Stimulated activated naive CD8-positive, alpha-beta T cell treated with anti-CD3 and anti-CD28 coated beads, Interleukin-15, amount 100 ng/mL, for 72 hours (primary cell): ENCODE results near the gene MFAP3.
"Not testable (repeated sequence)": the region's sequence is repeated elsewhere in the genome, so short reads cannot be mapped to it uniquely, and the experiment has no call there.

Experiments used
- ATAC-seq: fragments of 150-1000 bp; cut with Tn5 transposase; 2 replicates; pipeline ENCODE4 v1.10.0; 2021; ENCODE audit warnings: mild to moderate bottlenecking, moderate library complexity
- DNase-seq, 2 donors: peaks; one replicate each; pipeline ENCODE4 v3.0.0; 2021 to 2022
- H3K27ac Mint-ChIP-seq, 2 donors: one replicate each; pipeline ENCODE4 v1.8.0; 2022; ENCODE audit warnings: mild to moderate bottlenecking in 2 of 2, mixed read lengths in 2 of 2, moderate library complexity in 2 of 2
- H3K27me3 Mint-ChIP-seq: one replicate; pipeline ENCODE4 v1.8.0; 2022; ENCODE audit warnings: mixed read lengths
- H3K4me1 Mint-ChIP-seq: one replicate; pipeline ENCODE4 v1.8.0; 2022; ENCODE audit warnings: mild to moderate bottlenecking, mixed read lengths
- H3K4me3 Mint-ChIP-seq, 2 donors: one replicate each; pipeline ENCODE4 v1.8.0; 2022; ENCODE audit warnings: mild to moderate bottlenecking in 2 of 2, mixed read lengths in 2 of 2, moderate library complexity in 1 of 2
- H3K9me3 Mint-ChIP-seq, 2 donors: one replicate each; pipeline ENCODE4 v1.8.0; 2022; ENCODE audit warnings: mixed read lengths in 2 of 2

The MFAP3 gene

GRCh38 chr5:154038707-154039457 is at the start of gene MFAP3, which contains the start of gene FAM114A2:
Gene MFAP3 (plus strand): TSS chr5:154038967. CDS start chr5:154049723, 10,756 bp downstream.
Gene FAM114A2 (minus strand): TSS chr5:154038910. CDS start chr5:154034953, 3,957 bp downstream.
- peak within 1 kb of the TSS; percentile 93 to 96 for H3K4me3 Mint-ChIP-seq
- H3K9me3 Mint-ChIP-seq = no peaks in the 10 kb centered on the region
- DNase-seq (peak; percentile 88 to 93), ATAC-seq (peak; percentile 99)
- H3K27ac Mint-ChIP-seq = peak within 1 kb of the TSS; percentile 94 to 98
- peaks cover 65% of the 10 kb centered on the region for H3K4me1 Mint-ChIP-seq
- no peaks in the 10 kb centered on the region for H3K27me3 Mint-ChIP-seq

- DNase-seq (no peak), ATAC-seq (no peak)
- peak overlapping the region in 1 of 2 donors; percentile 40 for H3K27ac Mint-ChIP-seq
Observed at GRCh38 chr5:153991168-153991567, 47.6 kb upstream of the MFAP3 start.

GRCh38 chr5:153998010-153998409 is 40.8 kb upstream of the MFAP3 start:
- Mint-ChIP-seq H3K27me3 (no peaks in the 10 kb centered on the region), H3K27ac (no peak overlapping the region), H3K4me3 (no peak overlapping the region), H3K4me1 (no peaks in the 10 kb centered on the region), H3K9me3 (no peaks in the 10 kb centered on the region)
- ATAC-seq (no peak), DNase-seq (no peak)

More at GRCh38 chr5:153991168-153991567, 47.6 kb upstream of the MFAP3 start:
- H3K4me1 Mint-ChIP-seq = no peaks in the 10 kb centered on the region
- H3K4me3 Mint-ChIP-seq = no peak overlapping the region
- no peaks in the 10 kb centered on the region for H3K9me3 Mint-ChIP-seq
- no peaks in the 10 kb centered on the region for H3K27me3 Mint-ChIP-seq

GRCh38 chr5:153998768-153999167 is 40.0 kb upstream of the MFAP3 start:
- Mint-ChIP-seq H3K27me3 (no peaks in the 10 kb centered on the region), H3K4me3 (no peak overlapping the region), H3K9me3 (no peaks in the 10 kb centered on the region), H3K27ac (no peak overlapping the region), H3K4me1 (no peaks in the 10 kb centered on the region)
- ATAC-seq (no peak), DNase-seq (no peak)

- no peaks in the 10 kb centered on the region for H3K27me3 Mint-ChIP-seq
- no peaks in the 10 kb centered on the region for H3K4me1 Mint-ChIP-seq
- no peak overlapping the region for H3K27ac Mint-ChIP-seq
- ATAC-seq (no peak), DNase-seq (no peak)
- no peak overlapping the region for H3K4me3 Mint-ChIP-seq
- H3K9me3 Mint-ChIP-seq = no peaks in the 10 kb centered on the region
Observed at GRCh38 chr5:153999995-154000394, 38.8 kb upstream of the MFAP3 start.

- ATAC-seq = no peak
Observed at GRCh38 chr5:154000703-154001102, 38.1 kb upstream of the MFAP3 start.

GRCh38 chr5:154002093-154002492 is 36.7 kb upstream of the MFAP3 start:
- Mint-ChIP-seq H3K4me3 (no peak overlapping the region), H3K27me3 (no peaks in the 10 kb centered on the region), H3K4me1 (no peaks in the 10 kb centered on the region), H3K27ac (no peak overlapping the region), H3K9me3 (no peaks in the 10 kb centered on the region)
- DNase-seq = no peak
- ATAC-seq = no peak

More at GRCh38 chr5:154000703-154001102, 38.1 kb upstream of the MFAP3 start:
- no peak overlapping the region for H3K4me3 Mint-ChIP-seq
- no peaks in the 10 kb centered on the region for H3K4me1 Mint-ChIP-seq
- no peaks in the 10 kb centered on the region for H3K9me3 Mint-ChIP-seq
- no peak overlapping the region for H3K27ac Mint-ChIP-seq
- no peaks in the 10 kb centered on the region for H3K27me3 Mint-ChIP-seq
- no peak for DNase-seq

GRCh38 chr5:154002511-154003020 is 36.2 kb upstream of the MFAP3 start:
- ATAC-seq (no peak), DNase-seq (no peak)
- no peak overlapping the region for H3K4me3 Mint-ChIP-seq
- no peak overlapping the region for H3K27ac Mint-ChIP-seq
- H3K27me3 Mint-ChIP-seq = no peaks in the 10 kb centered on the region
- no peaks in the 10 kb centered on the region for H3K4me1 Mint-ChIP-seq
- H3K9me3 Mint-ChIP-seq = no peaks in the 10 kb centered on the region

GRCh38 chr5:154005648-154006047 is 33.1 kb upstream of the MFAP3 start:
- no peak overlapping the region for H3K4me3 Mint-ChIP-seq
- DNase-seq (no peak), ATAC-seq (no peak)
- H3K9me3 Mint-ChIP-seq = no peaks in the 10 kb centered on the region
- no peaks in the 10 kb centered on the region for H3K4me1 Mint-ChIP-seq
- no peak overlapping the region for H3K27ac Mint-ChIP-seq
- H3K27me3 Mint-ChIP-seq = no peaks in the 10 kb centered on the region

- Mint-ChIP-seq H3K4me1 (no peaks in the 10 kb centered on the region), H3K4me3 (no peak overlapping the region), H3K27ac (no peak overlapping the region), H3K27me3 (no peaks in the 10 kb centered on the region), H3K9me3 (no peaks in the 10 kb centered on the region)
- no peak for DNase-seq
- ATAC-seq = no peak
Observed at GRCh38 chr5:154010660-154011059, 28.1 kb upstream of the MFAP3 start.

GRCh38 chr5:154015071-154015693 is 23.6 kb upstream of the MFAP3 start:
- peak overlapping the region in 1 of 2 donors; percentile 34 for H3K27ac Mint-ChIP-seq
- DNase-seq = no peak
- no peaks in the 10 kb centered on the region for H3K9me3 Mint-ChIP-seq
- no peak for ATAC-seq
- peaks cover 6% of the 10 kb centered on the region for H3K4me1 Mint-ChIP-seq
- no peaks in the 10 kb centered on the region for H3K27me3 Mint-ChIP-seq
- H3K4me3 Mint-ChIP-seq = no peak overlapping the region

GRCh38 chr5:154018919-154019318 is 19.8 kb upstream of the MFAP3 start:
- not testable (repeated sequence) for H3K27ac Mint-ChIP-seq, DNase-seq, H3K4me1 Mint-ChIP-seq, H3K27me3 Mint-ChIP-seq, ATAC-seq, H3K9me3 Mint-ChIP-seq, H3K4me3 Mint-ChIP-seq

GRCh38 chr5:154025951-154026350 is 12.8 kb upstream of the MFAP3 start:
- ATAC-seq (no peak), DNase-seq (no peak)
- no peaks in the 10 kb centered on the region for H3K4me1 Mint-ChIP-seq
- no peaks in the 10 kb centered on the region for H3K27me3 Mint-ChIP-seq
- H3K4me3 Mint-ChIP-seq = no peak overlapping the region
- no peaks in the 10 kb centered on the region for H3K9me3 Mint-ChIP-seq
- H3K27ac Mint-ChIP-seq = no peak overlapping the region

- no peak for DNase-seq
- H3K27ac Mint-ChIP-seq = no peak overlapping the region
- H3K4me3 Mint-ChIP-seq = no peak overlapping the region
- peaks cover 15% of the 10 kb centered on the region for H3K4me1 Mint-ChIP-seq
- no peaks in the 10 kb centered on the region for H3K9me3 Mint-ChIP-seq
- no peak for ATAC-seq
- no peaks in the 10 kb centered on the region for H3K27me3 Mint-ChIP-seq
Observed at GRCh38 chr5:154031937-154032489, 6.8 kb upstream of the MFAP3 start.

- Mint-ChIP-seq H3K9me3 (no peaks in the 10 kb centered on the region), H3K4me1 (peaks cover 37% of the 10 kb centered on the region), H3K27ac (no peak overlapping the region), H3K27me3 (no peaks in the 10 kb centered on the region), H3K4me3 (no peak overlapping the region)
- DNase-seq = no peak
- no peak for ATAC-seq
Observed at GRCh38 chr5:154034944-154035343, 3.8 kb upstream of the MFAP3 start.

- DNase-seq = no peak
- Mint-ChIP-seq H3K27me3 (no peaks in the 10 kb centered on the region), H3K9me3 (no peaks in the 10 kb centered on the region), H3K4me1 (peaks cover 60% of the 10 kb centered on the region), H3K4me3 (peak overlapping the region; percentile 93 to 96), H3K27ac (peak overlapping the region; percentile 94 to 98)
- peak; percentile 78 for ATAC-seq
Observed at GRCh38 chr5:154038261-154038706, 483 bp upstream of the MFAP3 start.
